CD4-positive, alpha-beta T cell (primary cell): ENCODE data around the gene ORMDL2. TPM values are rescaled to one million over a fixed set of nuclear protein-coding genes. Genes with fewer than 3 reads are reported as not detected.
"Not testable (repeated sequence)": the region's sequence is repeated elsewhere in the genome, so short reads cannot be mapped to it uniquely, and the experiment has no call there.

Source experiments
- ATAC-seq: fragments of 200-7000 bp; cut with Tn5 transposase; one replicate; pipeline ENCODE4 v1.10.0; 2022; ENCODE audit warnings: mild to moderate bottlenecking; ENCODE audit not compliant: poor library complexity
- CTCF ChIA-PET: fragments of 350-600 bp; sonication (Branson Sonifier 250); formaldehyde crosslinking; loops from one replicate; lab custom pipeline; 2021; ENCODE audit warnings: antibody characterized with exemption, inconsistent platforms; lab: Charles Lee
- POLR2A ChIA-PET: fragments of 350-600 bp; sonication (Branson Sonifier 250); formaldehyde crosslinking; loops from one replicate; lab custom pipeline; 2021; ENCODE audit warnings: antibody characterized with exemption, inconsistent platforms; lab: Charles Lee
- DNase-seq, 14 experiments: peaks; one replicate each; pipeline ENCODE4 v3.0.0-alpha.2; 2013 to 2020; ENCODE audit warnings: mixed read lengths in 2 of 14
- H3K27ac ChIP-seq, 2 donors: one replicate each; pipeline versions ENCODE4 v1.5.1 to v1.7.0; 2013; ENCODE audit warnings: low read length in 2 of 2, low read depth in 1 of 2, mild to moderate bottlenecking in 1 of 2
- H3K27me3 ChIP-seq, 2 experiments: 1 replicate in 1 of 2; 2 replicates in 1 of 2; pipeline versions ENCODE4 v1.6.1 to v1.7.0; 2013; ENCODE audit warnings: low read length in 2 of 2, control low read depth in 1 of 2, mild to moderate bottlenecking in 1 of 2, moderate library complexity in 1 of 2; ENCODE audit not compliant: insufficient read depth in 2 of 2, control insufficient read depth in 1 of 2
- H3K36me3 ChIP-seq: one replicate; pipeline ENCODE4 v1.6.1; 2013; ENCODE audit warnings: low read length, control low read depth; ENCODE audit not compliant: insufficient read depth
- H3K4me1 ChIP-seq: one replicate; pipeline ENCODE4 v1.6.1; 2013; ENCODE audit warnings: low read length, control low read depth; ENCODE audit not compliant: insufficient read depth
- H3K4me3 ChIP-seq: one replicate; pipeline ENCODE4 v1.5.1; 2013; ENCODE audit warnings: mild to moderate bottlenecking, low read length, moderate library complexity
- H3K9me3 ChIP-seq, 2 experiments: 1 replicate in 1 of 2; 2 replicates in 1 of 2; pipeline versions ENCODE4 v1.6.1 to v1.7.0; 2013; ENCODE audit warnings: low read length in 2 of 2, mild to moderate bottlenecking in 2 of 2, control low read depth in 1 of 2, moderate library complexity in 1 of 2; ENCODE audit not compliant: control insufficient read depth in 1 of 2, insufficient read depth in 1 of 2
- H3K27ac Mint-ChIP-seq: one replicate; pipeline ENCODE4 v1.8.0; 2020; ENCODE audit warnings: mixed read lengths
- H3K27me3 Mint-ChIP-seq: one replicate; pipeline ENCODE4 v1.8.0; 2021; ENCODE audit warnings: mixed read lengths
- H3K36me3 Mint-ChIP-seq: one replicate; pipeline ENCODE4 v1.8.0; 2021; ENCODE audit warnings: low read depth, mixed read lengths
- H3K4me1 Mint-ChIP-seq: one replicate; pipeline ENCODE4 v1.8.0; 2021; ENCODE audit warnings: low read depth, mixed read lengths
- H3K4me3 Mint-ChIP-seq: one replicate; pipeline ENCODE4 v1.8.0; 2020; ENCODE audit warnings: mild to moderate bottlenecking, mixed read lengths
- H3K9me3 Mint-ChIP-seq: one replicate; pipeline ENCODE4 v1.8.0; 2020; ENCODE audit warnings: mixed read lengths
- intact Hi-C, 2 experiments: fragments of 100-400 bp; cut with DNase I in 1 of 2; cut with micrococcal nuclease in 1 of 2; formaldehyde crosslinking; loops; one replicate each; pipeline versions ENCODE4 v1.15.1 to v1.9.0; 2023 to 2025; cut with DNase I, micrococcal nuclease
- total RNA-seq, 174 experiments: library from RNA in 2 of 174; stranded (reverse) in 2 of 174; gene quantifications; one replicate each; pipeline ENCODE4 v1.2.3 and lab custom pipeline; 2021 to 2026
- TF ChIP-seq, protein P1 (sequence below): fragments of 200-600 bp; IDR thresholded peaks from one replicate; pipeline ENCODE4 v1.8.0; 2022; ENCODE audit warnings: antibody characterized with exemption, mild to moderate bottlenecking

The ORMDL2 gene
- total RNA-seq, 2 experiments from 2014 or later: 13.0 to 14.9 TPM

DNA sequence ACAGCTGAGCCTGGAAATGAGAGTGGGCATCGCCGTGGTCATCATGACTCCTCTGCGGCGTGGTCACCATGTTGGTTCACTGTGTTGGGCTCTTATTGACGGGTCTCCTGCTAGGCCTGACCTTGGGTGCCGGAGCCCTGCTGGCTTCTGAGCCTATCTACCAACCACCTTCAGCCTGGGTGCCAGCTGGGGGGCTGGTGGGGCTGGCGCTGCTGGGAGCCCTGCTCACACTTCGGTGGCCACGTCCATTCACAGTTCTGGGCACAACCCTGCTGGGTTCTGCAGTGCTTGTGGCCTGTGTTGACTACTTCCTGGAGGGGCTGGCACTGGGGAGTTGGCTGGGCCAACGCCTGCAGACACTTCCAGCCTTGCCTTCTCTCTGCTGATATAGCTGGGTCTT lies 15.2 kb downstream of the ORMDL2 start:
- intact Hi-C loops: no loop called here
- Histone ChIP-seq H3K27ac (no peak overlapping the region), H3K4me1 (peaks cover 29% of the 10 kb centered on the region), H3K4me3 (no peak overlapping the region), H3K27me3 (no peaks in the 10 kb centered on the region), H3K36me3 (no peaks in the 10 kb centered on the region), H3K9me3 (no peaks in the 10 kb centered on the region)
- H3K27me3 Mint-ChIP-seq: no peaks in the 10 kb centered on the region
- TF ChIP-seq, protein P1, sequence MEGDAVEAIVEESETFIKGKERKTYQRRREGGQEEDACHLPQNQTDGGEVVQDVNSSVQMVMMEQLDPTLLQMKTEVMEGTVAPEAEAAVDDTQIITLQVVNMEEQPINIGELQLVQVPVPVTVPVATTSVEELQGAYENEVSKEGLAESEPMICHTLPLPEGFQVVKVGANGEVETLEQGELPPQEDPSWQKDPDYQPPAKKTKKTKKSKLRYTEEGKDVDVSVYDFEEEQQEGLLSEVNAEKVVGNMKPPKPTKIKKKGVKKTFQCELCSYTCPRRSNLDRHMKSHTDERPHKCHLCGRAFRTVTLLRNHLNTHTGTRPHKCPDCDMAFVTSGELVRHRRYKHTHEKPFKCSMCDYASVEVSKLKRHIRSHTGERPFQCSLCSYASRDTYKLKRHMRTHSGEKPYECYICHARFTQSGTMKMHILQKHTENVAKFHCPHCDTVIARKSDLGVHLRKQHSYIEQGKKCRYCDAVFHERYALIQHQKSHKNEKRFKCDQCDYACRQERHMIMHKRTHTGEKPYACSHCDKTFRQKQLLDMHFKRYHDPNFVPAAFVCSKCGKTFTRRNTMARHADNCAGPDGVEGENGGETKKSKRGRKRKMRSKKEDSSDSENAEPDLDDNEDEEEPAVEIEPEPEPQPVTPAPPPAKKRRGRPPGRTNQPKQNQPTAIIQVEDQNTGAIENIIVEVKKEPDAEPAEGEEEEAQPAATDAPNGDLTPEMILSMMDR: no peak
- H3K36me3 Mint-ChIP-seq: peaks cover 22% of the 10 kb centered on the region
- ChIA-PET CTCF (interaction anchor here (1.8 kb wide), 1 partner anchor 107 kb away, joined by 3 read pairs; no protein-coding TSS in a partner anchor), POLR2A (interaction anchor here (5.1 kb wide), 1 partner anchor 96 kb away, joined by 159 read pairs; the partner anchor contains the start of genes DGKA and PYM1)
- ATAC-seq (no peak), DNase-seq (no peak)
- peak overlapping the region; percentile 100 for H3K4me3 Mint-ChIP-seq
- H3K27ac Mint-ChIP-seq: peak overlapping the region; percentile 49
- no peaks in the 10 kb centered on the region for H3K9me3 Mint-ChIP-seq
- H3K4me1 Mint-ChIP-seq: peaks cover 49% of the 10 kb centered on the region

GRCh38 chr12:55834400-55834799 lies 16.6 kb downstream of the ORMDL2 start:
- H3K36me3 ChIP-seq, H3K27ac Mint-ChIP-seq, DNase-seq, ATAC-seq, H3K27ac ChIP-seq, intact Hi-C loops, H3K9me3 Mint-ChIP-seq, H3K27me3 ChIP-seq, H3K4me3 ChIP-seq, H3K27me3 Mint-ChIP-seq, H3K4me3 Mint-ChIP-seq, H3K9me3 ChIP-seq: not testable (repeated sequence)
- peaks cover 18% of the 10 kb centered on the region for H3K4me1 ChIP-seq
- ChIA-PET POLR2A (interaction anchor here (0.6 to 1.3 kb wide), 3 partner anchors 99 to 139 kb away, joined by 3 to 4 read pairs (median 3); partner anchors contain the start of gene RAB5B), CTCF (interaction anchor here (0.7 kb wide), 1 partner anchor 101 kb away, joined by 3 read pairs; no protein-coding TSS in a partner anchor)
- Mint-ChIP-seq H3K36me3 (peaks cover 15% of the 10 kb centered on the region), H3K4me1 (peaks cover 40% of the 10 kb centered on the region)

GRCh38 chr12:55838361-55838760 lies 20.5 kb downstream of the ORMDL2 start:
- Mint-ChIP-seq H3K4me1 (peaks cover 14% of the 10 kb centered on the region), H3K36me3 (no peaks in the 10 kb centered on the region), H3K27me3 (no peaks in the 10 kb centered on the region), H3K27ac (no peak overlapping the region), H3K4me3 (no peak overlapping the region), H3K9me3 (no peaks in the 10 kb centered on the region)
- ChIA-PET POLR2A (no interaction called here), CTCF (no interaction called here)
- Histone ChIP-seq H3K9me3 (no peaks in the 10 kb centered on the region), H3K27ac (no peak overlapping the region), H3K27me3 (no peaks in the 10 kb centered on the region), H3K4me3 (no peak overlapping the region), H3K36me3 (no peaks in the 10 kb centered on the region), H3K4me1 (peaks cover 3% of the 10 kb centered on the region)
- DNase-seq (no peak), ATAC-seq (no peak)
- intact Hi-C loops: loop anchor here in 1 of 2 experiments (5.0 kb wide), 1 partner anchor 64 kb away; no protein-coding TSS in a partner anchor
- TF ChIP-seq, protein P1: no peak
